Measurements from ENCODE around the gene ARID2.
A peak's percentile ranks its signal among the peaks of the same experiment; 100 is the strongest.

The ARID2 gene

DNA sequence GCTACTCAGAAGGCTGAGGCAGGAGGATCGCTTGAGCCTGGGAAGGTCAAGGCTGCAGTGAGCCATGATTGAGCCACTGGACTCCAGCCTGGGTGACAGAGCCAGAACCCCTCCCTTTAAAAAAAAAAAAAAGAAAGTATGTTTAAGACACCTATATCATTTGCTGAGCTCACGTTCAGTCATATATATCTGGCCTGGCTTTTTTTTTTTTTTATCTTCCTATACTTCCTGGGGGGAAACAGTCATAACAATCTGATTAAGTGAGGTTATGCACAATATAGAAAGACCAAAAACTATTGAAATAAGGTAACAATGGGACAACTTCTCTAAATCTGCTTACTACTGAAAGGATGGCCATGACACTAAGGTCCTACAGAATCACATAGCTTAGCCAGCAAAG lies 9.4 kb upstream of the ARID2 start:
- no peak for DNase-seq (ENCODE audit: low read depth)

DNA sequence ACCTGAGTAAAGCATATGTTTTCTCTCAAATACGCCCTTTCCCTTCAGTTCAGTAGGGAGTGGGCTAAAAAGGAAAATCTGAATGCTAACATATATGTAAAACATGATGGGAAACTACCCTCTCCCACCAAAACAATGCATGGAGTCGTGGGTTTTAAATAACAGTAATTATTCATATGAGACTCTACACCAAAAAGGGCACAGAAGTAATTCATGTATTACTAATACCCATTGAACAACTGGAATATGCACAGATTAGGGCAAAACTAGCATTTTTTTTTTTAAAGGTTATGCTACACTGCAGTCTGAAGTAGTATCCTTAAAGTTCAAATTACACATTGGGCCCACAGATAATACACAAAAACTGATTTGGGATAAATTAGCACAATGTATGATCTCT lies 8.1 kb upstream of the ARID2 start:
- no peak for DNase-seq (ENCODE audit: low read depth)

DNA sequence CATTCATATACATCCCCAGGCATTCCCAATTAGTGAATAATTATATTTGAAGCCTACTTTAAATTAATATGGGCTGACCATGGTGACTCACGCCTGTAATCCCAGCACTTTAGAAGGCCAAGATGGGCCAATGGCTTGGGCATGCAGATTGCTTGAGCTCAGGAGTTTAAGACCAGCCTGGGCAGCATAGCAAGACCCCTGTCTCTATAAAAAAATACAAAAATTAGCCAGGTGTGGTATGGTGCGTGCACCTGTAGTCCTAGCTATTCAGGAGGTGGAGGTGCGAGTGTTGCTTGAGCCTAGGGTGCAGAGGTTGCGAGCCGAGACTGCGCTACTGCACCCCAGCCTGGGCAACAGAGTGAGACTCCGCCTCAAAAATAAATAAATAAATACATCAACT lies 7.6 kb upstream of the ARID2 start:
- DNase-seq (ENCODE audit: low read depth): no peak

DNA sequence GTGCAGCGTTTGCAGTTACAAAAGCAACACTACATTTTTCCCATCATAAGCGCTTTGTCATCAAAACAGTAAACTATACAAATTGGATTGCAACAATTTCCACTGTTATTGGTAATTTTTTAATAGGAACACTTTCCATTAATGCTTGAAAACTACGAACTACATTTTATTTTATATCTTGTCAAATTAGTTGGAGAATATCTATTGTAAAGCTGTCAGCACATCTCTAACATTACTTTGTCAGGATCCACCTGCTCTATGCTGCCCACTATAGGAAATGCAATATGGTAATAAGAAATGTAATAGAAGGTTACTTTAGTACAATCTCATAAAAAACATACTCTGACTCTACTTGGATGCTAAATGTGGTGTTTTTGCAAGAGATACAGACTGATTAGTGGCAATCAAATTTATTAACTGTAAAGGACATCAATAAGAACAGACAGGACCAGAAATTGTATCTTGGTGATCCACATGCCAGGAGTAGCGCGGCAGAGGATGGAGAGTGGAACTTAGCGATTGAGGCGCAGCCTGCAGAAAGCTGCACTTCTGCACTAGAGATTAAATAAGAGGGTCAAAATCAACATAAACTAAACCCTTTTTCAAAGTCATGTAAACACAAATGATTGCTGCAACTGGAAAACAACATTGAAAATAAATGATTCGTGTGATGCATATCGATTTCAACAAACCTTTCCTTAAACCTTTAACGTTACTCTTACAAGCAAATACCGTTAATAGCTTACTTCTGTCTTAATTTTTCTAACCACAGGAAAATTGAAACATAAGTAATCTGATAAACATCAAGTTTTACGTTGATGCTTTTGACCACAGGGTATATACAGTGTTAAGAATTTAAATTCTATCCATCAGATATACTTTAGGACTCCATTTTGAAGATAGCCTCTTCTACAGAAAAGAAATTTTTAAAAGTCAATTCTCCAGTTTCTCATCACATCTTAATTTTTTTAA lies 3.6 kb upstream of the ARID2 start:
- DNase-seq (ENCODE audit: low read depth): no peak

DNA sequence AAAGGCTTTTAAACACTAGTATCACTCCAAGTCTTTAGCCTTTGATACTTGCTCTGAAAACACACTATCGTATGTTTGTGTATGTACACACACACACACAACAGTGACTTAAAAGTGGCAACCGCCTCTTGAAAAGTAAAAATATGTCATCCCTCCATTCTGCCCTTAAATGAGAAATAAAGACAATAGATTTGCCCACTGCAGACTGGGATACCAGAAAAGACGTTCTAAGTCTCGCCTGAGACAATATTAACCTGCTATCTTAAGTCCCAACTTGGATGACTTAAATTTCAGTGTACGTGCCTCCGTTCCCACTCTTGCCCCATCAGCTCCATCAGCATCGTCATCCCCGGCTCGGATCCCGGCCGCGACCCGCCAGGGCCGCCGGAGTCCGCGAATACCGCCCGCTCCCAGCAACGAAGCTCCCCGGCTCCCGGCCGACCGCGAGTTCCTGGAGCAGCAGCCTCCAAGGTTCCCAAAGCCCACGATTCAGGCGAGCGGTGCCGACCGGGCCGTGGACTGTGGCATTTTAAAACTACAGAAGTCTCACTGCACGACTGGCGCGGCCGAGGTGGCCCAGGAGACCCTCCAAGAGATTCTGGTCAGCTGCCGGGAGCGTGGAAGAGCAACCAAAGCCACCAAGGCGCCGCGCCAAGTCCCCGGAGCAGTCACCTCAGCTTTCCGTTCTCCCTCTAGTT lies 2.8 kb upstream of the ARID2 start:
- DNase-seq (ENCODE audit: low read depth): peak; percentile 10

DNA sequence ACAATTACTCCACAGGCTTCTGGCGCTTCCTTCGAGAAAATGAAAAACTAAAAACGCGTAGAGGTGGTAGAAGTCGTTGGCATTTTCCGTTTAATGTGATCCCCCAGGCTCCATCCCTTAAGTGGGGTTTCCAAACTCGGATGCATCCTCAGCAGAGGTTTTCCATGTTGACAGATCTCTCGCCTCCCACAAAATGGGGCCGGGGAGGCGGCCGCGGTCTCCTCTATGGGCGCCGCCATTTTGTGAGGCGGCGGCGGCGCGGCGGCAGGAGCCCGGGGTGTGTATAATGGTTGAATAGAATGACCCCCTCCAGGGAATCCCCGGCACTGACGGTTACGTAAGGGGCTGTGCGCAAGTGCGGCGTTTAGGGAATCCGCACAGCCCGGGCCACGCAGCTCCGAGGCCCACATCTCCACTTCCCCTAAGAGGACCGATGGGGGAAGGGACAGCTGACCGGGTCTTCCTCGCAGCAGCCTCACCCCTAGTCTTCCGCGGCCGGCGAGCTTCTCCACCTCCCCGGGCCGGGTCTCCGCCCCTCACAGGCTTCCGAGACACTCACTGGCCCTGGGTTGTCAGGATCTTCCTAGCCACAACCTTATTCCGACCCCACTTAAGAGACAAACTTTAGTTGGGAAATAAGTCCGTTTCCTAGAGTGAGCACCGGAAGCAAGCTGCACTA lies 2.1 kb upstream of the ARID2 start:
- DNase-seq (ENCODE audit: low read depth): peak; percentile 81

DNA sequence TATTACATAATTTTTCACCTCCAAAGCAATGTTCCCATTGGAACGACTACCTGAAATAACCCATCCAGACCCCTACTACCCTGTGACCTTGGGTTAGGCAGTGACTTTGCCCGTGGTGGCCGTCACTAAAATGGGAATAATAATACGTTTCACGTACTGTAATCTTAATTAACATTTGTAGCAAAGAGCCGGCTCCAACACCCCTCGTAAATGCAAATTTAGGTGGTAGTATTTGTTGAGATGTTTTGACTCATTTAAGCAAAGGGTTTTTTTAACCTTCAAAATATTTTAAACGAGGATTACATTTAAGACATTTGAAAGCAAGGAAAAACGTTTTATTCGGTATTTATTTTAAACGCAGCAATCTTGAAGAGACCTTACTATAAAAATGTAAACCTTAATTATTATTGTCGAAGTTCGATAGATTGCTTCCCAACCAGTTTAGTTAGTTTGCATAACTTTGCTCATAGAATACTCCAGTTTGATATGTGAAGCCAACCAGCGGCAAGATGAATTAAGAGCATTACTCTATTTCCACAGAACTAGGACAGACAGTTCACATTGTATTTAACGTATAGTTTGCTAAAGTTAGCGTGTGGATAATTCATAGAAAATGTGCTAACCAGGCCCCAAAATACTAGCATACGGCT lies 1.4 kb upstream of the ARID2 start:
- DNase-seq (ENCODE audit: low read depth): no peak

DNA sequence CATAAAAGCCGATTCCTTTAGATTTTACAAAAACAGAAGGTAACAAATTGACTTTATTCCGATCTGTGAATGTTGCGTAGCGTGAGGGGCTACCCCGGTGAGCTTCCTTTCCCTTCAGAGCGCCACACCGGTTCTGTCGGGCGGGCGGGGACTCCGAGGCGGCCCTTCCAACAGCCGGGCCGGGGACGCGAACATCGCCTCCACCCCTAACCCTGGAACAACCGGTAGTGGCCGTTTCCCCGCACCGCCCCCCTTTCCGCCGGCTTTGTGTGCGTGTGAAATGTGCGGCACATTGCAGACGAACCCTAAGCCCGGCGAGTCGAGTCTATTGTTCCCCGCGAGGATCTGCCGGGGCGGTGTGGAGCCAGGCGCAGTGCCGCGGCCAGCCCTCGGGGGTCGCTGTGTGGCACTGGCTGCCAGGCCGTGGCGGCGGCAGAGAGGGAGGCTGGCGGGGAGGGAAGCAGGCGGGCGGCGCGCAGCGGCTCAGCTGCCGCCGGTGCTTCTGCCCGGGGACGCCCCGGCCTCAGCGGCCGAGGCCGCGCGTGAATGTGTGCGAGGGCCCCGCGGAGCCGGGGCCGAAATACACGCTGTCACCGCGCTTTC lies 775 bp upstream of the ARID2 start:
- peak; percentile 94 for DNase-seq (ENCODE audit: low read depth)

DNA sequence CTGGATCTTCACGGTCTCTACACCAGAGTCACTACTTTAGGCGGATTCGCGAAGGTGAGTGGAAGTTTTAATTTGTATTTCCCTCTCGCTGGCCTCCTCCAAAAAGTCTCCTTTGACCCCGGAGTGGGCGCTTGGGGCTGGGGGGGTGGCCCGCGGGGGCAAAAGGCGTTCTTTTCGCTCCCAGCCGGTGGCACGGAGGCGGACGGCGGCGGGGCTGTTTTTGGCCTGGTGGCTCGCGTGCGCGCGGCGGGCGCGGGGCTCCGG lies 510 bp downstream of the ARID2 start:
- peak; percentile 15 for DNase-seq (ENCODE audit: low read depth)

DNA sequence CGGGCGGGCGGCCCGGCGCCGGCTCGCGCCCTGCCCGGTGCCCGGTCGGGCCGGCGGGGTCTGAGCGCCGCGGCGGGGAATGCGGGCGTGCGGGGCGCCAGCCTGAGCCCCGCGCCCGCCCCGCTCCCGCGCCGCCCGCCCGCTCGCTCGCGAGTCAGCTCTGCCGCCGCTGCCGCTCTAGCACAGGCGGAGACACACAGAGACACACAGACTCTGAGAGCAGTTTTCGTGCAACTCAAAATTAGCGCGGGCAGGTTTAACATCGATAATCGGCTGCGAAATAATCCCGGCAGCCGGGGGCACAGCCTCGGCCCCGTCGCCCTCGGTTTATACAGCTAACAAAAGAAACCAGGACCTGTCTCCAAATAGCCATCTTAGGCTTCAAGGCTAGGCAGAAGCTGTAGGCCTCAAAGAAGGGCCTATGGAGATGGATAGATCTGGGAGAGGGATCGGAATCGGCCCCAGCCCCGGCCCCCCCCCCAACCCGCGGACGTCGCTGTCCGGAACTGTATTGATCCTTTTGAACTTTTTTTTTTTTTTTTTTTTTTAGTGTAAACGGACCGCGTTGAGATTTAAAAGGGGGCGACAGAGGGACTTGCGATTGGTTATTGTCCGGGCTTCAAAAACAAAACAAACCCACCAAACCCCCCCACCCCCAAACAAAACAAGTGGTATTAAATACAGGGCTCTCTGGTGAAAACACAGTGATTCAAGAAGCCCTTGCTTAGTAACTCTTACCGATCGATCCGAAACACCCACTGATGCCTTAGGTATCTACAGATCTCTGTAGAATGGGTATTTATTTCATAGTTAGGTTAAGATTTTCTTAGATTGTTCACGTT lies 1.1 kb downstream of the ARID2 start:
- DNase-seq (ENCODE audit: low read depth): peak; percentile 44

DNA sequence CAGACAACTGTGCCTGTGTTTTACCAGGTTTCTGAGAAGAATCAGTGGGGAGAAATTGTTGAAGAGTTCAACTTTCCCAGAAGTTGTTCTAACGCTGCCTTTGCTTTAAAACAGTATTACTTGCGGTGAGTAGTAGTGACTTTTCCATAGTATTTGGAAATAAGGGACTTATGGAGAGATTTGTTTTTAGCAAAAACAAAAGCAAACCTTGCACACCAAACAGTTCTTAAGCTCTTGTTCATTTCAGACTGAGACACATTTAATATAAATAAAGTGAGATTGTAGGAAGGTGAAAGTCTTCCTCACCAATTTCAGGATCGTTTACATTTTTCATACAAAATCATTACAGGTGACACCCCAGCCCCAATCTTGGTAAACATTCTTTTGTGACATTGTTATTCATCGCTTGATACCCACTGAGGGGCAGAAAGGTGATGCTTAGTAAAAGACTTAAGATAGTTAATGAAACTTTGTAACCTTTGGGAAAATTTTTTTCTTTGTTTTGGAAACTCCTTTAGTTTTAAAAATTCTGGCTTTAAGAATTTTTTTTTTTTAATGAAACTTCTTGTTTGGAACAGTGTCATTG lies 1.8 kb downstream of the ARID2 start:
- no peak for DNase-seq (ENCODE audit: low read depth)

DNA sequence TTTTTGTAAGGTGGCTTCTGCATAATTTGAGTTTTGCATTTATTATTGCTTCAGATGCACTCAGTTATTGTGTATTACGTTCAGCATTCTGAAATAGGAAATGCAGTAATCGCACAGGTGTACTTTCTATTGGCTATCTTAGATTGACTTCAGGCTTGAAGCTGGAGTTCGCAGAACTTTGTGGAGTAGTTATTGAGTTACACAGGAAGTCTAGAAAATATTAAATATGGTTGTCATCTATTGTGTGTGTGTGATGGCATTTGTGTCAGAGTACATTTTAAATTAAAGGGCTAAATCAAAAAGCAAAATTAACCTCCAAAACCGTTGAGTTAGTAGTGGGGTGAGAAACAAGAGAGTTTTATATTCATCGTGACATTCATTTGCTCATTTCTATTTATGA lies 2.7 kb downstream of the ARID2 start:
- DNase-seq (ENCODE audit: low read depth): no peak

DNA sequence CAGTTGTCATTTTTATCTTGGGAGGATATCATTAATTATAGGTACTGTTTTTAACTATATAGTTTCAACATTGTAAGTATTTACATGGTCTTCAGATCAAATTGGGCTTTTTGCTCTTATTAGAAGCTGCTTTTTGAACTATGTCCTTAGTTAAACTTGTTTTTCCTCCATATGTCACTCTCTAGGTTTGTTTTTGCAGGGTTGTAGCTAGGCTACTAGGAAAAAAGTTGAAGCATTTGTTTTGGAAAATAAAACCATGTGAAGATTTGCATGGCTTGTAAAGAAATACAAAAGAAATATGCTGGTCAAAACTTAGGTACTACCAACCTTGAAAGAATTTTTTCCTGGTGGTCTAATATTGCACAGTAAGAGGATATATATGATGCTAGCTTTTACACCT lies 3.4 kb downstream of the ARID2 start:
- DNase-seq (ENCODE audit: low read depth): no peak

DNA sequence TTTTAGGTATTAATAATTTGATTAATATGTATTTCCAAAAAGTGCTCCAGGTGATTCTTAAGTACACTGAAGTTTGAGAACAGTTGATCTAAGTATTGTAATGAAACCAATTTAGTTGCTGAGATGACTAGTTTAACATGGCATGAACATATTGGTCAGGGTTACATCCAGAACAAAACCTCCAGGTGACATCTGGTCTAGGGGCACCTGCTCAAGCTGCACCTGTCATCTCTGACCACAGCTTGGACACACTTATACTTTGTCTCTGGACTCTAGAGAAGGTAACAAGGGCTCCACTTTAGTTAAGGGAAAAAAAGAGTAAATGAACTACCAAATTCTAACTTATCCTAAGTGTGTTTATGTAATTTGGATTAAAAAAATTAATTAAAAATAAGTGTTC lies 8.1 kb downstream of the ARID2 start:
- no peak for DNase-seq (ENCODE audit: low read depth)

DNA sequence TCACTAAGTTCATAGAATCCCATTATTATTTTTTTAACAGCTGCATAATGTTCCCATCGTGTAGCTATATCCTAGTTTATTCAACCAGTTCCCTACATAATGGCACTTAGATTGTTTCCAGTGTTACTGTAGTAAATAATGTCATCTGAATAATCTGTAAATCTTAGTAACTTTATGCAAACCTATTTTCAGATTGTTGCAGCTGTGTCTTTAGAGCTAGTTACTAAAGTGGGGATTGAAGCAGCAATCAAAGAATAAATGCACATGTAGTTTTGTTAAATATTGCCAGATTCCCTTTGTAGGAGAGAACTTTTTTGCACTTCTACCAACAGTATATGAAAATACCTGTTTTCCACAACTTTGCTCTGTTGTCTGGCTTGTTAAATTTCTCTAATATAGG lies 13.1 kb downstream of the ARID2 start:
- no peak for DNase-seq (ENCODE audit: low read depth)

DNA sequence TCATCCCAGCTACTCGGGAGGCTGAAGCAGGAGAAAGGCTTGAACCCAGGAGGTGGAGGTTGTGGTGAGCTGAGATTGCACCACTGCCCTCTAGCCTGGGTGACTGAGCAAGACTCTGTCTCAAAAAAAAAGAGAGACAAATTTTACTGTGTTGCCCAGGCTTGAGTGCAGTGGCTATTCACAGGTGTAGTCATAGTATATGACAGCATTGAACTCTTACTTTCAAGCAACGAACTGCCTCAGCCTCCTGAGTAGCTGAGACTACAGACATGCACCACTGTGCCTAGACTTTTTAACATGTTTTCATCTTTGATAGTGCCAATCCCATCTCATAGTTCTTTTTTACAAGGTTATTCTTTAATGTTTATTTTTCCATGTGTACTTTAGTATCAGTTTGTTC lies 13.7 kb downstream of the ARID2 start:
- no peak for DNase-seq (ENCODE audit: low read depth)

DNA sequence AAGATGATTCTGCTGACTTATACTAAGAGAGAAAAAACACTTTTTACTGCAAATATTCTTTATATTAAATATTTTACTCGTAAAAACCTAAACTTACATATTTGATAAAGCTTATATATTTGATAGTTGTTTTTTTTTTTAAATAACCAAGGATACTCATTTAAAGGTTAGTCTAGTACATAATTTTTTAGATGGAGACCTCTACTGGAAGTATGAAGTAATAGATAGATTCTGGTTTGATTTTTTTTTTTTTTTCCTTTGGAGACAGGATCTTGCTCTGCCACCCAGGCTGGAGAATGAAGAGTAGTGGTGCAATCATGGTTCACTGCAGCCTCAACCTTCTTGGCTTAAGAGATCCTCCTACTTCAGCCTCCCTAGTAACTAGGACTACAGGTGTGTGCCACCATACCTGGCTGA lies 16.4 kb downstream of the ARID2 start:
- DNase-seq (ENCODE audit: low read depth): no peak

DNA sequence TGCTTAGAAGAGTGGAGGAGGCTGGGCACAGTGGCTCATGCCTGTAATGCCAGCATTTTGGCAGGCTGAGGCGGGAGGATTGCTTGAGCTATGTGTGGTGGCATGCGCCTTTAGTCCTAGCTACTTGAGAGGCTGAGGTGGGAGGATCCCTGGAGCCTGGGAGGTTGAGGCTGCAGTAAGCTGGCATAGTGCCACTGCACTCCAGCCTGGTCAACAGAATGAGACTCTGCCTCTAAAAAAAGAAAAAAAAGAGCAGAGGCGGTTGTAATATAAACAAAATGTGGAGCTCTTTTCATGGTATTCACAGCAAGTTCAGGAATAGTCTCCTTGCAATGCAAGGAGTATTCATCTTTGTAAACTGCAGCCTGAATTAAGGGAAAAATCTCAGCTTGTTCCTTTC lies 27.2 kb downstream of the ARID2 start:
- no peak for DNase-seq (ENCODE audit: low read depth)

DNA sequence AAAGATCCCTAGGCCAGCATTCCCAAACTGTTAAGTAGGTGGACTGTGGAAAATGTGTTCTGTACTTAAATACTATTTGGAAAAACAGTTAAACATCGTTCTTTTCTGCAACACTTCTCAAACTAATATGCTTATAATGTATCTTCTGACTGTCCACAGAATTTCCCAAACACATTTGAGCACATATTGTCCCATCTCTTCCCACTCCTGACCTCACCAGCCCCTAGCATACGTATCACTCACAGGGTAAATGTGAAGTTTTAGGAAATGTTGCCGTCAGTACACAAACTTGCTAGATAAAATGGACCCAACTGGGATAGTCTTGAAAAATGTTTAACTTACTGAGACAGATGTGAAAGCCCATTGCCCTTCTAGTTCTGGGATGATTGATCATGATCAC lies 27.7 kb downstream of the ARID2 start:
- DNase-seq (ENCODE audit: low read depth): no peak

DNA sequence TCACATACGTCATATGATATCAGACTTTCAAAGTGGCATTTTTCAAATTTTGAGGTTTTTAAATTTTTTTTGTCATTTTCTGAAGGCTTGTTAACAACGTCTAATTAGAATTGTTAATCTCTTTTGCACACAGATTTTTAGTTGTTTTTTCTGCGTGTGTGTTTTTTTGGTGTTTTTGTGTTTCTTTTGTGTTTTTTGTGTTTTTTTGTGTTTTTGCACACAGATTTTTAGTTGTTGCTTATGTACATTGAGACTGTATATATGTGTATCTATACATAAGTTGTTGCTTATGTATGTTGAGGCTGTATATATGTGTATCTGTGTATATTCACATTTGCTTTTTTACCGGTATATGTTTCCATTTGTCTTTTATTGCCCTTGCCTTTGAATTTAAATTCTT lies 30.8 kb downstream of the ARID2 start:
- DNase-seq (ENCODE audit: low read depth): no peak
